HCT116 (cell line): ENCODE measurements around the gene ENHO. TPM values are rescaled to one million over a fixed set of nuclear protein-coding genes. Genes with fewer than 3 reads are reported as not detected.

Source experiments
- ATAC-seq: fragments of 200-7000 bp; cut with Tn5 transposase; 2 replicates; pipeline ENCODE4 v1.9.1; 2020; ENCODE audit warnings: mild to moderate bottlenecking, moderate library complexity
- BruUV-seq: library from RNA; stranded (reverse); fragments of 400-500 nt; replicated peaks from 2 replicates; lab custom pipeline; 2021; lab: Mats Ljungman, UMichigan
- CTCF ChIA-PET: fragments of 300-600 bp; sonication (Branson Sonifier 250); formaldehyde crosslinking; loops from one replicate; lab custom pipeline; 2021; ENCODE audit warnings: antibody characterized with exemption; lab: Charles Lee
- POLR2A ChIA-PET: fragments of 300-600, 350-600 bp; sonication (Branson Sonifier 250); formaldehyde crosslinking; loops from one replicate; lab custom pipeline; 2021; ENCODE audit warnings: antibody characterized with exemption; lab: Charles Lee
- RAD21 ChIA-PET, 2 experiments: fragments of 300-600 bp; sonication (Branson Sonifier 250); formaldehyde crosslinking; loops; one replicate each; lab custom pipeline; 2023; ENCODE audit warnings: low total read pairs in 2 of 2; ENCODE audit not compliant: uncharacterized antibody in 2 of 2, unreplicated experiment in 2 of 2, low non-redundant PET in 1 of 2; lab: Charles Lee
- DNase-seq: peaks from one replicate; pipeline ENCODE4 v3.0.0-alpha.2; 2010; ENCODE audit warnings: low read depth, low spot score
- H2AFZ ChIP-seq: fragments of 200-600 bp; shearing (Covaris generic), sonication (generic); 2 replicates; pipeline ENCODE4 v1.6.1; 2017; ENCODE audit warnings: low read depth, mixed run types, mixed read lengths, antibody characterized with exemption, low read length; ENCODE audit not compliant: poor library complexity, severe bottlenecking
- H3K27ac ChIP-seq: 2 replicates; pipeline ENCODE4 v1.5.1; 2012; ENCODE audit warnings: low read depth, low read length
- H3K27me3 ChIP-seq: fragments of 200-600 bp; sonication (generic); 2 replicates; pipeline ENCODE4 v1.6.1; 2016; ENCODE audit warnings: mixed run types, low read length, mixed read lengths; ENCODE audit not compliant: insufficient read depth
- H3K36me3 ChIP-seq, 2 experiments: fragments of 200-500 bp in 1 of 2; fragments of 200-600 bp in 1 of 2; sonication (Bioruptor generic) in 1 of 2; sonication (generic) in 1 of 2; 2 replicates each; pipeline versions ENCODE4 v1.5.1 to v1.6.1; 2014 to 2016; ENCODE audit warnings: low read length in 2 of 2, inconsistent platforms in 1 of 2, mixed read lengths in 1 of 2, mixed run types in 1 of 2; ENCODE audit not compliant: insufficient read depth in 2 of 2, control insufficient read depth in 1 of 2
- H3K4me1 ChIP-seq, 2 experiments: fragments of 200-600 bp in 1 of 2; sonication (generic) in 1 of 2; 2 replicates each; pipeline versions ENCODE4 v1.5.1 to v1.6.1; 2012 to 2017; ENCODE audit warnings: low read length in 2 of 2, inconsistent platforms in 1 of 2, mild to moderate bottlenecking in 1 of 2, mixed read lengths in 1 of 2, mixed run types in 1 of 2, moderate library complexity in 1 of 2; ENCODE audit not compliant: insufficient read depth in 2 of 2, control insufficient read depth in 1 of 2
- H3K4me2 ChIP-seq: fragments of 200-600 bp; sonication (generic); 2 replicates; pipeline ENCODE4 v1.6.1; 2017; ENCODE audit warnings: mixed run types, low read length, mixed read lengths
- H3K4me3 ChIP-seq, 2 experiments: fragments of 200-600 bp in 1 of 2; sonication (generic) in 1 of 2; replicated peaks in 1 of 2; 2 replicates each; pipeline ENCODE4 v1.5.1; 2011 to 2016; ENCODE audit warnings: low read length in 2 of 2, control low read depth in 1 of 2, low read depth in 1 of 2, mild to moderate bottlenecking in 1 of 2, mixed read lengths in 1 of 2, mixed run types in 1 of 2
- H3K79me2 ChIP-seq: fragments of 200-600 bp; sonication (generic); 2 replicates; pipeline ENCODE4 v1.6.1; 2017; ENCODE audit warnings: mild to moderate bottlenecking, mixed run types, low read length, moderate library complexity, mixed read lengths; ENCODE audit not compliant: insufficient read depth
- H3K9ac ChIP-seq: fragments of 200-600 bp; sonication (generic); 2 replicates; pipeline ENCODE4 v1.6.1; 2016; ENCODE audit warnings: low read length, mixed read lengths
- H3K9me2 ChIP-seq: fragments of 200-600 bp; sonication (generic), shearing (Covaris generic); 2 replicates; pipeline ENCODE4 v1.6.1; 2017; ENCODE audit warnings: mixed run types, mild to moderate bottlenecking, moderate library complexity; ENCODE audit not compliant: insufficient read depth
- H3K9me3 ChIP-seq, 2 experiments: fragments of 200-500 bp in 1 of 2; fragments of 200-600 bp in 1 of 2; sonication (Bioruptor generic) in 1 of 2; sonication (generic) in 1 of 2; 2 replicates each; pipeline ENCODE4 v1.6.1; 2014 to 2017; ENCODE audit warnings: low read length in 2 of 2, mixed read lengths in 2 of 2, inconsistent platforms in 1 of 2, low read depth in 1 of 2, mild to moderate bottlenecking in 1 of 2, mixed run types in 1 of 2, moderate library complexity in 1 of 2; ENCODE audit not compliant: control insufficient read depth in 1 of 2, insufficient read depth in 1 of 2
- H4K20me1 ChIP-seq: fragments of 200-600 bp; sonication (generic), shearing (Covaris generic); 2 replicates; pipeline ENCODE4 v1.6.1; 2017; ENCODE audit warnings: mixed run types, mild to moderate bottlenecking, moderate library complexity; ENCODE audit not compliant: insufficient read depth
- ATF3 ChIP-seq: IDR thresholded peaks from 2 replicates; pipeline ENCODE4 v1.6.1; 2012
- CEBPB ChIP-seq: IDR thresholded peaks from 2 replicates; pipeline ENCODE4 v1.6.1; 2012; ENCODE audit warnings: low read depth
- EGR1 ChIP-seq: IDR thresholded peaks from 2 replicates; pipeline ENCODE4 v1.6.1; 2012; ENCODE audit warnings: low read depth
- EZH2 ChIP-seq: fragments of 200-600 bp; sonication (generic); IDR thresholded peaks from 2 replicates; pipeline ENCODE4 v1.6.1; 2017; ENCODE audit warnings: antibody characterized with exemption, mixed run types
- FOSL1 ChIP-seq: IDR thresholded peaks from 2 replicates; pipeline ENCODE4 v1.6.1; 2012; ENCODE audit warnings: low read depth
- POLR2A ChIP-seq: IDR thresholded peaks from 2 replicates; pipeline ENCODE4 v1.7.0; 2011; ENCODE audit warnings: borderline replicate concordance; ENCODE audit not compliant: insufficient read depth, insufficient read length; ENCODE audit errors: extremely low read depth
- POLR2AphosphoS5 ChIP-seq: IDR thresholded peaks from 2 replicates; pipeline ENCODE4 v1.6.1; 2011; ENCODE audit warnings: mild to moderate bottlenecking, low read depth, low read length, moderate library complexity
- RAD21 ChIP-seq: IDR thresholded peaks from 2 replicates; pipeline ENCODE4 v1.6.1; 2012; ENCODE audit warnings: low read depth, mild to moderate bottlenecking
- SIN3A ChIP-seq: IDR thresholded peaks from 2 replicates; pipeline ENCODE4 v1.6.1; 2012; ENCODE audit warnings: low read depth
- SP1 ChIP-seq: IDR thresholded peaks from 2 replicates; pipeline ENCODE4 v1.6.1; 2012; ENCODE audit warnings: low read depth
- ZBTB33 ChIP-seq: IDR thresholded peaks from 2 replicates; pipeline ENCODE4 v1.6.1; 2011; ENCODE audit warnings: mild to moderate bottlenecking, low read length, moderate library complexity; ENCODE audit not compliant: insufficient replicate concordance; ENCODE audit errors: extremely low read depth
- intact Hi-C: fragments of 100-400 bp; cut with micrococcal nuclease; formaldehyde crosslinking; loops from 2 replicates; pipeline ENCODE4 v1.10.0; 2022
- total RNA-seq: library from RNA; stranded (reverse); gene quantifications from one replicate; pipeline ENCODE4 v1.2.1, GENCODE V29; 2021; ENCODE audit not compliant: unreplicated experiment

ENHO gene
- total RNA-seq, 1 experiment from 2014 or later: 6.1 TPM

GRCh38 chr9:34490360-34490759, 32.4 kb downstream of the ENHO start:
- Histone ChIP-seq H4K20me1 (no peaks in the 10 kb centered on the region), H3K4me2 (no peak overlapping the region), H3K9me2 (no peaks in the 10 kb centered on the region), H3K27ac (no peak overlapping the region), H3K4me1 (no peaks in the 10 kb centered on the region)
- CTCF ChIA-PET: interaction anchor here (1.1 to 1.3 kb wide), 2 partner anchors 58 to 87 kb away, joined by 3 to 4 read pairs; no protein-coding TSS in a partner anchor
- no peak for ATAC-seq
- TF ChIP-seq SP1 (no peak), RAD21 (no peak), EGR1 (no peak), ZBTB33 (no peak), CEBPB (no peak), POLR2AphosphoS5 (no peak), EZH2 (no peak), FOSL1 (no peak), SIN3A (no peak)
- TF ChIP-seq, all 23 proteins: peak for 0
- Histone ChIP-seq H3K27me3 (peaks cover 4% of the 10 kb centered on the region; the same call in 1 of the 2 replicates), H3K4me3 (no peak overlapping the region), H3K9me3 (no peaks in the 10 kb centered on the region), H3K79me2 (no peaks in the 10 kb centered on the region), H2AFZ (no peak overlapping the region), H3K9ac (no peak overlapping the region), H3K36me3 (no peaks in the 10 kb centered on the region)
- ChIA-PET POLR2A (no interaction called here), RAD21 (no interaction called here)
- intact Hi-C loops: no loop called here
- BruUV-seq: no TSS peak
- DNase-seq: no peak

GRCh38 chr9:34486572-34486971, 36.2 kb downstream of the ENHO start:
- TF ChIP-seq RAD21 (no peak), ZBTB33 (no peak), POLR2A (no peak), POLR2AphosphoS5 (no peak), EGR1 (no peak), ATF3 (no peak)
- Histone ChIP-seq H4K20me1 (no peaks in the 10 kb centered on the region), H3K9ac (no peak overlapping the region), H3K4me1 (peaks cover 0 to 5% of the 10 kb centered on the region in 2 experiments; a peak in 1 of 4 replicates), H3K27ac (no peak overlapping the region), H3K9me2 (no peaks in the 10 kb centered on the region), H2AFZ (no peak overlapping the region), H3K9me3 (no peaks in the 10 kb centered on the region), H3K4me2 (no peak overlapping the region), H3K27me3 (peaks cover 4% of the 10 kb centered on the region; the same call in 1 of the 2 replicates), H3K4me3 (no peak overlapping the region), H3K79me2 (no peaks in the 10 kb centered on the region), H3K36me3 (no peaks in the 10 kb centered on the region)
- POLR2A ChIA-PET: no interaction called here
- no peak for DNase-seq
- RAD21 ChIA-PET: no interaction called here
- CTCF ChIA-PET: no interaction called here
- no peak for ATAC-seq
- no TSS peak for BruUV-seq
- intact Hi-C loops: no loop called here
